Brain microvascular endothelial cell (primary cell): ENCODE measurements around the gene ARHGDIG.
A peak's percentile ranks its signal among the peaks of the same experiment; 100 is the strongest.

Experiments used
- DNase-seq: peaks from one replicate; pipeline ENCODE4 v3.0.0-alpha.2; 2020
- H3K27ac ChIP-seq: fragments of 250-450 bp; sonication (Bioruptor Pico); 2 replicates; pipeline ENCODE4 v1.5.1; 2020; ENCODE audit warnings: mild to moderate bottlenecking, moderate library complexity
- H3K27me3 ChIP-seq: fragments of 250-450 bp; sonication (Bioruptor Pico); replicated peaks from 2 replicates; pipeline ENCODE4 v1.5.1; 2020; ENCODE audit warnings: mild to moderate bottlenecking
- H3K36me3 ChIP-seq: fragments of 250-450 bp; sonication (Bioruptor Pico); replicated peaks from 2 replicates; pipeline ENCODE4 v1.5.1; 2020; ENCODE audit warnings: mild to moderate bottlenecking
- H3K4me3 ChIP-seq: 2 replicates; pipeline ENCODE4 v1.5.1; 2011; ENCODE audit warnings: low read depth, mild to moderate bottlenecking, control low read depth, low read length, moderate library complexity
- CTCF ChIP-seq: IDR thresholded peaks from 2 replicates; pipeline ENCODE4 v1.5.1; 2011; ENCODE audit warnings: low read depth, mild to moderate bottlenecking, moderate library complexity, low read length, control low read depth, inconsistent platforms; ENCODE audit errors: missing control alignments
- in situ Hi-C: cut with HindIII; loops from 2 replicates; pipeline ENCODE4 v1.10.0; 2017; ENCODE audit warnings: low sequenced_read_pairs, low pct_ligation_motif_present

The ARHGDIG gene

GRCh38 chr16:273547-274421 is 6.6 kb upstream of the ARHGDIG start:
- H3K27me3 ChIP-seq: peaks cover 4% of the 10 kb centered on the region
- H3K36me3 ChIP-seq: no peaks in the 10 kb centered on the region
- H3K27ac ChIP-seq: no peak overlapping the region
- in situ Hi-C loops: no loop called here
- TF ChIP-seq CTCF: no peak
- DNase-seq: no peak
- H3K4me3 ChIP-seq: no peak overlapping the region

GRCh38 chr16:275041-275641 is 5.2 kb upstream of the ARHGDIG start:
- TF ChIP-seq CTCF: no peak
- H3K4me3 ChIP-seq: peak overlapping the region; percentile 37
- no peak for DNase-seq

GRCh38 chr16:275786-276232 is 4.6 kb upstream of the ARHGDIG start, which contains the start of gene RGS11:
Gene RGS11 (minus strand): TSS chr16:275944. CDS start chr16:275911, 33 bp downstream.
- H3K36me3 ChIP-seq: no peaks in the 10 kb centered on the region
- no peak within 1 kb of the TSS for H3K27ac ChIP-seq
- peak within 1 kb of the TSS; percentile 37 for H3K4me3 ChIP-seq
- no peak for TF ChIP-seq CTCF
- no peak for DNase-seq
- in situ Hi-C loops: no loop called here
- H3K27me3 ChIP-seq: peaks cover 10% of the 10 kb centered on the region

More at GRCh38 chr16:275041-275641, 5.2 kb upstream of the ARHGDIG start:
- peaks cover 7% of the 10 kb centered on the region for H3K27me3 ChIP-seq
- no peak overlapping the region for H3K27ac ChIP-seq
- in situ Hi-C loops: no loop called here
- no peaks in the 10 kb centered on the region for H3K36me3 ChIP-seq

- Histone ChIP-seq H3K27ac (no peak overlapping the region), H3K4me3 (no peak overlapping the region), H3K27me3 (peaks cover 17% of the 10 kb centered on the region), H3K36me3 (no peaks in the 10 kb centered on the region)
- no peak for DNase-seq
- in situ Hi-C loops: no loop called here
- TF ChIP-seq CTCF: no peak
Observed at GRCh38 chr16:276426-277077, 3.8 kb upstream of the ARHGDIG start.

- H3K27me3 ChIP-seq: peaks cover 17% of the 10 kb centered on the region
- DNase-seq: peak; percentile 27
- in situ Hi-C loops: no loop called here
- H3K27ac ChIP-seq: no peak overlapping the region
- TF ChIP-seq CTCF: no peak
- H3K36me3 ChIP-seq: no peaks in the 10 kb centered on the region
- no peak overlapping the region for H3K4me3 ChIP-seq
Observed at GRCh38 chr16:278863-279366, 1.5 kb upstream of the ARHGDIG start.
